Fibroblast of gingiva (primary cell): ENCODE results near the gene ANKRD22.
A peak's percentile ranks its signal among the peaks of the same experiment; 100 is the strongest.

ENCODE experiments used
- DNase-seq: peaks from one replicate; pipeline ENCODE4 v3.0.0-alpha.2; 2011; ENCODE audit warnings: low read depth

The ANKRD22 gene

GRCh38 chr10:88794731-88795130 lies 56.9 kb downstream of the ANKRD22 start:
- DNase-seq = peak; percentile 89

GRCh38 chr10:88793712-88794299 lies 57.8 kb downstream of the ANKRD22 start:
- DNase-seq = peak; percentile 38

GRCh38 chr10:88792661-88793060 lies 59.0 kb downstream of the ANKRD22 start:
- DNase-seq = peak; percentile 71

GRCh38 chr10:88791924-88792323 lies 59.7 kb downstream of the ANKRD22 start:
- no peak for DNase-seq

- DNase-seq = no peak
Observed at GRCh38 chr10:88788924-88789323, 62.7 kb downstream of the ANKRD22 start.

- DNase-seq = no peak
Observed at GRCh38 chr10:88787463-88787862, 64.2 kb downstream of the ANKRD22 start.

- DNase-seq = no peak
Observed at GRCh38 chr10:88786032-88786770, 65.4 kb downstream of the ANKRD22 start.

- DNase-seq = no peak
Observed at GRCh38 chr10:88783724-88784123, 67.9 kb downstream of the ANKRD22 start.

- no peak for DNase-seq
Observed at GRCh38 chr10:88782222-88782621, 69.4 kb downstream of the ANKRD22 start.

- peak; percentile 61 for DNase-seq
Observed at GRCh38 chr10:88781206-88781605, 70.4 kb downstream of the ANKRD22 start.
